Uterus (tissue), 2 donors: ENCODE data around the gene EPHA8.

ENCODE experiments used
- POLR2A ChIP-seq, 2 donors: fragments of 450-650 bp; IDR thresholded peaks; one replicate each; pipeline ENCODE4 v1.6.1; 2016; ENCODE audit warnings: antibody characterized with exemption in 2 of 2, mild to moderate bottlenecking in 1 of 2, moderate library complexity in 1 of 2
- TF ChIP-seq, protein P1 (sequence below), 4 experiments: fragments of 200-600 bp in 2 of 4; fragments of 450-650 bp in 2 of 4; sonication (generic) in 2 of 4; IDR thresholded peaks; one replicate each; pipeline ENCODE4 v1.5.1; 2016 to 2019; ENCODE audit warnings: antibody characterized with exemption in 4 of 4, mild to moderate bottlenecking in 2 of 4, moderate library complexity in 1 of 4

DNA sequence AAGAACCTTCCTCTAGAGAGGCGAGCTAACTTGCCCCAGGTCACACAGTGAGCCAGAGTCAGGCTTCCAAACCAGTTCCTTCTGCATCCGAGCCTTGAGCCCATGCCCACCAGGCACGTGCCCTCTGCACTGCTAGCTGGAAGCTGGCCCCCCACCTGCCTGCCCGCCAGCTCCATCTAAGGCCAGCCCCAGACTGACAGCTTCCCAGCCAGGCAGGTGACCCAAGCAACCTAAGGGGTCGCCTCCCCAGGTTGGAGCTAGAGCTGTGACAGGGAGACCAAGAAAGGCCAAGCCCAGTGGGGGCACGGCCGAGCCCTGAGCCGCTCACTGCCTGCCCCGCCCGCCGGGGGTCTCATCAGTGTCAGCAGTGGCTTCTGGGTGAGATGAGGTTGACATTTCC lies 53.3 kb downstream of the EPHA8 start:
- TF ChIP-seq, protein P1, sequence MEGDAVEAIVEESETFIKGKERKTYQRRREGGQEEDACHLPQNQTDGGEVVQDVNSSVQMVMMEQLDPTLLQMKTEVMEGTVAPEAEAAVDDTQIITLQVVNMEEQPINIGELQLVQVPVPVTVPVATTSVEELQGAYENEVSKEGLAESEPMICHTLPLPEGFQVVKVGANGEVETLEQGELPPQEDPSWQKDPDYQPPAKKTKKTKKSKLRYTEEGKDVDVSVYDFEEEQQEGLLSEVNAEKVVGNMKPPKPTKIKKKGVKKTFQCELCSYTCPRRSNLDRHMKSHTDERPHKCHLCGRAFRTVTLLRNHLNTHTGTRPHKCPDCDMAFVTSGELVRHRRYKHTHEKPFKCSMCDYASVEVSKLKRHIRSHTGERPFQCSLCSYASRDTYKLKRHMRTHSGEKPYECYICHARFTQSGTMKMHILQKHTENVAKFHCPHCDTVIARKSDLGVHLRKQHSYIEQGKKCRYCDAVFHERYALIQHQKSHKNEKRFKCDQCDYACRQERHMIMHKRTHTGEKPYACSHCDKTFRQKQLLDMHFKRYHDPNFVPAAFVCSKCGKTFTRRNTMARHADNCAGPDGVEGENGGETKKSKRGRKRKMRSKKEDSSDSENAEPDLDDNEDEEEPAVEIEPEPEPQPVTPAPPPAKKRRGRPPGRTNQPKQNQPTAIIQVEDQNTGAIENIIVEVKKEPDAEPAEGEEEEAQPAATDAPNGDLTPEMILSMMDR (IDR thresholded peaks at IDR 0.05) = no peak
- TF ChIP-seq POLR2A (IDR thresholded peaks at IDR 0.05) = no peak
